ENCODE measurements around the gene SH3BP5. TPM values are rescaled to one million over a fixed set of nuclear protein-coding genes. Genes with fewer than 3 reads are reported as not detected.

SH3BP5 gene
- total RNA-seq, 1 donor from 2014 or later, result 60.4 TPM

DNA sequence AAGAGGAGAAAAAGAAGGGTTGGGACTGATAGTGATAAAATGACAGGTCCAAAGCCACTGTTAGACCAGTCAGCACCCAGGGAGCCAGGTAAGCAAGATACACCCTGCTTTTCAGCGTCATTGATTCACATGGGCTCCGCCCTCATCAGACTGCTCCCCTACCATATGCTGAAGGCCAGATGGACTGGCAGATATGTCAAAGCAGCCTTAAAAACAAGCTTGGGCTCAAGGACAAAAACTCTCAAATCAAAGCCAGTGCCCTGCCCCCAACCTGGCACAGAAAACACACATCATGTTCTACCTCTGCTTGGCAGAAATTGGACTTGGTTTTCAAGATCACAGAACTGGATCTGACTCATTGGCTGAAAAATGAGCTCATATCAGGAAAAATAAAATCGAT, 33.4 kb downstream of the SH3BP5 start:
- DNase-seq (ENCODE audit: low spot score), result peak; percentile 63

DNA sequence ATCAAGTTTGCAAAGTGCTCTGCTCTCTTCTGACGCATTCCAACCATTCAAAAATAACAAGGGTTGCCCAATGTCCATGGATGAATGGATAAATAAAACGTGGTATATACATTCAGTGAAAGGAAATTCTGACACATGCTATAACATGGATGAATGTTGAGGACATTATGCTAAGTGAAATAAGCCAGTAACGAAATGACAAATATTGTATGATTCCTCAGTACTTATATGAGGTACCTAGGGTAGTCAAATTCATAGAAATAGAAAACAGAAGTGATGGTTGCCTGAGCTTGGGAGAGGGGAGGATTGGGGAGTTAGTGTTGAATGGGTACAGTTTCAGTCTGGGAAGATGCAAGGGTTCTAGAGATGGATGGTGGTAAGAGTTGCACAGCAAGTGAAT, 33.9 kb downstream of the SH3BP5 start:
- DNase-seq (ENCODE audit: low spot score), result no peak

DNA sequence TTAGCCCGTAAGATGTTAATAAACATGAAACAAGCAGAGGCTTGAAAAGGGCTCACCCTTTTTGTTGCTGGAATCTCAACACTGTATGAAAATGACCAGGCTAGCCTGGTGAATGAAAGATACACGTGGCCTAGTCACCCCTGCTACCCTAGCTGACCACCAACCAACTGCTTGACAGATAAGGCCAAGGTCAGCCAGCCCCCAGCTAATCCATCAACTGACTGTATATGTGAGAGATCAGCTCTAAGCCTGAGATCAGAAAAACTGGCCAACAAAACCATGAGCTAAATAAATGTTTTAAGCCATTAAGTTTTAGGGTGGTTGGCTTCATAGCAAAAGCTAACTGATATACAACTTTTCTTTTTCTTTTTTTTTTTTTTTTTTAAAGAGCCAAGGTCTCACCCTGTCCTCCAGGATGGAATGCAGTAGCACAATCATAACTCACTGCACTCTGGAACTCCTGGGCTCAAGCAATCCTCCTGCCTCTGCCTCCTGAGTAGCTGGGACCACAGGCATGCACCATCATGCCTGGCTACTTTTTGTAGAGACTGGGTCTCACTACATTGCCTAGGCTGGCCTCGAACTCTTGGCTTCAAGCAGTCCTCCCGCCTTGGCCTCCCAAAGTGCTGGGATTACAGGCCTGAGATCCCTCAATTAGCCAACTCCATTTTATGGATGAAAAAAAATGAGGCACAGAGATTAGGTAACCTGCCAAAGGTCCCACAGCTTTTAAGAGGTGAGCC, 34.6 kb downstream of the SH3BP5 start:
- DNase-seq (ENCODE audit: low spot score), result no peak

DNA sequence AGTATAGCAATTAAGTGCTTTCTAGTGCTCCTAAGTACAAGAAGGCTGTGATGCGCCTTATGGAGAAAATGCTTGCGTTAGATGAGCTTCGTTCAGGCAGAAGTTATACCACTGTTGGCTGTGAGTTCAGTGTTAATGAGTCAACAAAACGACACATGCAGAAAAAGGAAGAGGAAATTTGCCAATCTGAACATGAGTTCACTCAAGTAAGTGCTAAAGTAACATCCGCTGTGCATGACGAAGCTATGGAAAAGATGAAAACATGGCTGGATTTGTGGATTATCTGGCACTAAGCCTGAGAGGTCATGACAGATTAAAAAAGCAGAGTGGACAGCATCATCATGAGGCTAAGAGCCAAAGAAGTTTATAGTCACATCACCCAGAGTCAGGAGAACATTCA, 36.9 kb downstream of the SH3BP5 start:
- DNase-seq (ENCODE audit: low spot score), result no peak

DNA sequence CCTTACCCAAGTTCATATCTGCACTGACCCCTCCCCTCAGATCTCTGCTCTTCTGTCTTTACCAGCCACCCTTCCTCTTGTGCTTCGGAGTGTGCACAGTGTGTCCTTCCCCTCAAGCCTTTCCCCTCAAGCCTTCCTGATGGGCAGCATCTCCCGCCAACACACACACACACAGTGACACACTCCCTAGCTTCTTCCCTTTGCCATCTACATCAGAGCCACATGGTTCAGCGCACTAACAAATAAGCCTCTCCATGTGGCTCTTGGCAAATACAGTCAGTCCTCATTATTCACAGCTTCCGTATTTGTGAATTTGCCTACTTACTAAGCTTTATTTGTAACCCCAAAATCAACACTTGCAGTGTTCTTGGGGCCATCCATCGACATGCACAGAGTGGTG, 37.5 kb downstream of the SH3BP5 start:
- no peak for DNase-seq (ENCODE audit: low spot score)

DNA sequence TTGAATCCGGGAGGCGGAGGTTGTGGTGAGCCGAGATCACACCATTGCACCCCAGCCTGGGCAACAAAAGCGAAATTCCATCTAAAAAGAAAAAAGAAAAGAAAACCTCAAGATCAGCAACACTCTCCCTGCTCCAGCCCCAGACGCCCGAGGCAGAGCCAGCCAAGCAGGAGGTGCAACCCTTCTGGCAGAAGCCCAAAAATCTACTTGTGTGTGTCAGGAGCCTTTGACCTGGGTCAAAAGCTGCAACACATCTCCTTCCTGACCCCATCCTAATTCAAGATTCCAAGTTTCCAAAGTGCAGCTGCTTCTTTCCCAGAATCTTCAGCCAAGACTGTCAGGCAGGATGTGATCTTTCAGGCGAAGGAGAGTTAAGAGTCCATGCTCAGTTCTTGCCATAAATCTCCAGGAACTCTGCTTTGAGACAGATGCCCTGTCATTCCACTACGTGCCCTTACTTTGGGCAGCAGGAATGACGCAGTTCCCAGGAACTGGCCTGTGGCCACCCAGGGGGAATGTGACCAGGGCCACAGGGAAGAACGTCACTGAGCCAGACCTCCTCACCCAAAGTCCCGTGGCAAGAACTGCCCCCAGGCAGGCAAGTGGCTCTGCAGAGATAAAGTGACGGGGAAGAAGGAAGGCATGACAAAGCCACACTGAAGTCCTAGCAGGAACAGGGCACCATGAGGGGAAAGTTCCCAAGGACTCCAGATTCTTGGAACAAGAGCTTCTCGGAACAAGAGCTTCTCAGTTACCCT, 39.4 kb downstream of the SH3BP5 start:
- DNase-seq (ENCODE audit: low spot score), result peak; percentile 55

DNA sequence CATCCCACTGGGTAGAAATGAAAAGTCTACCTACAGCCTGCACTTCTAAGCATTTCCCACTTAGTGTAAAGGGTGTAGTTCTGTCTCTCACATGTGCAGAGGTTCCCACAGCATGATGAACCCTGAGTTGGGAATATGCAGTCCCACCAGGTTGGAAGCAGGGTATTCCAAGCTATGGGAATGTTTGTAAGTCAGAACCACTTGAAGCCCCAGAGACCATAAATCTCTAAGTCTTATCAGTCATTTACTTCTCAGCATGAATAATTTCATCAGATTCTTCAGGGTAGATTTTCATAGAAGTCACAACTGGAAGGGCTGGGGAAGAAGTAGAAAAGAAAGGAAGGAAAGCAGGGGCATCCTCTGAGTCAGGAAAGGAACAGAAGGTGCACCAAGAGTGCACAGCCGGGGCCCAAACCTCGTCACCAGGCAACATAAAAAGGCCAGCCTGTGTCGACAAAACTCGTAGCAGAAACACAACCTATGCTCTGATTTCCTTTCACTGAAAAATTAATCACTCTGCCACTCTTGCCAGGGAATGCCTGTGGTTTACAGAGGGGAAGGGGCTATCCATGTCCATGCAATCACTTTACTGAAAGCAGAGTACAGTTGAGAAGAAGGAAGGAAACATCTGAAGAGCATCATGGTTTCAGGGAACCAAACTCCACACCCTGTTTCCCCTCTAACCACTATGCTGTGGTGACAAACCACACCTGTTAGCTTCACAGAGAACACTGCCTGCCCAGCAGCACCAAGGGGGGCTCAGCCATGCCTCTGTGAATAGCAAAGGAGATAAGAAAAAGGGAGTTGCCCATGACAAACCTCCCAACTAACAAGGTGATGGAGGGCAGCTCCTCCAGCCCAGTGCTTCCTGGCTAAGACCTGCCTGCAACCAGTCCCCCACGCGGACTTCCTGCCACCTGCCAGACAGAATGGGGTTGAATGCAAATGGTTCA, 40.5 kb downstream of the SH3BP5 start:
- DNase-seq (ENCODE audit: low spot score), result no peak

DNA sequence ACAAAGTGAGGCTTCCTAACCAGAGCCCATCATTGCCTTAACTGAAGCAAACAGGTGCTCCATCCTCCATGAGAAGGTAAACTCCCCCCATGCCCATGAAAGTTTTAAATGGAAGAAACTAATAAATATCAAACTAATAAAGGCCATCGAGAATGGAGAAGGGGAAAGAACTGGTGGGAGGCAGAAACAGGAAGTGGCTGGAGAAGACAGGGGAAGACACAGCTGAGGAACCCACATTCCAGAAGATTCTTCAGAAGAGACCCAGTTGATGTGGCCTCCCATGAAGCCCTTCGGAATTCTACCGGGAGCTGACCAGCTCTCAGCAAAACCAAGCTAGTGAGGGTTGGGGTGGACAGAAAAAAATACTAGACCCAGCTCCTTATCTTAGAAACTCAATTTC, 41.6 kb downstream of the SH3BP5 start:
- DNase-seq (ENCODE audit: low spot score), result no peak

DNA sequence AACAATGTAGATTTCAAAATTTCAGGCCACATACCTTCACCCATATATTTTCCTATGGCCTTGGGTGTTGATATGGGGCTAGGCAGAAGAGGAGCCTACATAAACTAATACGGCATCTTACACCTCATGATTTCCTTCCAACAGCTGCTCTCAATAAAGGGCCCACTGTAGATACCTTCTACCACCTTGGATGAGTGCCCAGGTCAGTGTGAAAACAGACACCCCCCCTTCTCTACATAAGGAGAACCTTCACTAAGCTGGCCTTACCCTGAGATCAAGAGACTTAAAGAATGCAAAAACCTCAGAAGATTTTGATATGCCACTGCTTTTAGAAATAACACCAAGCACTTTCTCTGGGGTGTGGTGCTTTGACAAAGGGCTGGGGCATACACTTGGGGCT, 42.7 kb downstream of the SH3BP5 start:
- DNase-seq (ENCODE audit: low spot score), result no peak

DNA sequence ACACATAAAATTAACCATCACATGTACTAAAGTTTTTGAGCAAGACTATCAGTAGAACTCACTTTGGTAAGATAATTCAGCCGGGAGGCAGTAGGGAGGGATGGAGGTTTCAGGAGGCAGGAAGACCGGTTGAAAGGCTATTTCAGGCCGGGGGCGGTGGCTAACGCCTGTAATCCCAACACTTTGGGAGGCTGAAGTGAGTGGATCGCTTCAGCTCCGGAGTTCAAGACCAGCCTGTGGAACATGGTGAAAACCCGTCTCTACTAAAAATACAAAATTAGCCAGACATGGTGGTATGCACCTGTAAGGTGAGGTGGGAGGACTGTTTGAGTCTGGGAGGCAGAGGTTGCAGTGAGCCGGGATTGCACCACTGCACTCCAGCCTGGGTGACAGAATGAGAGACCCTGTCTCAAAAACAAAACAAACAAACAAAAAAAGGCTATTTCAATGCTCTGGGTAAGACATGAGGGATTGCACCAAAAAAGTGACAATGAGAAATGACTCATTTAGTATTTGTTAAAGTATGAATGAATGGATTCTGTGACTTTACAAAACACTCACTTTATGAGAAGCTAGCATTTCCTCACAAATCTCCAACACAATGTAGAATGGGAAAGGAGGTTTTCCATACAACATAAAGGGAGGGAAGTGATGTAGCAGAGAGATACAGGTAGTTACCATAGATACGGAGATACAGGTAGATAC, 43.9 kb downstream of the SH3BP5 start:
- no peak for DNase-seq (ENCODE audit: low spot score)

DNA sequence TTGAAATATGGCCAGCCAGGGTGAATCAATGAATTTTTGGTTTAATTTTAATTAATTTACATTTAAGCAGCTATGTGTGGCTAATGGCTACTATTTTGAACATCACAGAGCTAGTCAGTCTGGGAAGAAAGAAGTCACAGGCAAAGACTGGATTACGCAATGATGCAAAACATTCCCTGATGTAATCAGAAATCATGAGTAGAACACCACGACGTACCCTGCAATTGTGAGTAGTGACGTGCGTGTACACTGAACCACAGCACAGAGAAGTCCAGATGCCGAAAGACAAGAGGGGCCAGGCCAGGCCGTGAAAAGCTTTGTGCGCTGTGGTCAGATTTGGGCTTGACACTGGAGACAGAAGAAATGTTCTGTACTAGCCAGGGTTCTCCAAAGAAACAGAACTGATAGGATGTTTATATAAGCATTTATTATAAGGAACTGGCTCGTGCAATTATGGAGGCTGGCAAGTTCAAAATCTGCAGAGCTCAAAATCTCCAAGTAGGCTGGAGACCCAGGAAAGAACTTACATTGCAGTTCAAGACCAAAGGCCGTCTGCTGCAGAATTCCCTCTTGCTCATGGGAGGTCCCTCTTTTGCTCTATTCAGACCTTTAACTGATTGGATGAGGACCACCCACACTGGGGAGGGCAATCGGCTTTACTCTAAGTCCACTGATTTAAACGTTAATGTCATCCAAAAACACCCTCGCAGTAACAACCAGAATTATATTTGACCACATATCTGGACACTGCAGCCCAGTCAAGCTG, 44.6 kb downstream of the SH3BP5 start:
- DNase-seq (ENCODE audit: low spot score), result peak; percentile 81

DNA sequence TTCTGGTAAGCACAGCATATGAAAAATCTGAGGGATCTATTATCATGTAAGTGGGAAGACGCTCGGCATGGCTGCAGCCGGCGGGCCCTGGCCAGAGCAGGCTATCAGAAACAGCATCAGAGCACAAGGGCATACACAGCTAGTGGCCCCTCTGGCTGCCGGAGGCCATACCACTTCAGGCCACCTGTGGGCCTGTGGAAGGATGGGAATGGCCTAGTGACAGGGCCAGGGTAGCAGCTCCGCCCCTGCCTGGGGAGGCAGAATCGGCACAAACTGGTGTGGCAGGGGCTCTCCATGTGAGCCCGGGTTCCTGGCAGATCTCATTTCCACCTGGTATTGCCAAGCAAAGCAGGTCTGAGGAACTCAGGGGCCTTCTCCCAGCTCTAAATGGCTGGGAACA, 46.4 kb downstream of the SH3BP5 start:
- DNase-seq (ENCODE audit: low spot score), result no peak

DNA sequence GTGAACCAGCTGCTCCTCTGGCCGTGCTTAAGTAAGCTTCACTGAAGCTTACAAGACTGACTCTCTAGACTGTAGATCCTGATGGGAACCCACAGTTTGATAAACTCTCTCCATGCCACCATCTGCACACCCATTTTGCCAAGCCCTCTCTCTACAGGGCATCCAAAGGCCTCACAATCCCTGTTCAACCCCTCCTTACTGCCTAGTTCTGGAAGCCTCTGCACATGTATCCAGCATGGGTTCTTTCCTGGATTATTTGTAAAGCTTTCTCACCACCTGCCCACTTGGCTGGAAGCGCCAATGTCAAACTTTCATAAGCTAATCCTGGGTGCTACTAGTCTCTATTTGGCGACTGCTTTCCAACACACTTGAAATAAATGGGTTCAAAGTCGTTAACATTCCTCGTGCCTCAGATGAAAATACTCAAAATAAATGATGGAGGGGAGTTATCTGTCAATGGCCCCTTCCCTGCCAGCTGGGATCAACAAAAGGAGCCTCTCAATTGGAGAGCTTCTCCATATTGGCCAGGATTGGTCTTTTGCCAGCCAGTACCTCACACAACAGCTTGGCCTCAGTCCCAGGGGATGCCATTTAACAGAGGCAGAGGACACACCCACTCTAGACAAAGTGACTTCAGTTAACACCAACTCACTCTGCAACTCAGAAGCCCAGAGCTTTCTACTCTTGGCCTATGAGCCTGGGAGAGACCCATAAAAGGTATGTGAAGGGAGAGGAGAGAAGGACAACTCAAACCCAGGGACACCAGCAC, 48.1 kb downstream of the SH3BP5 start:
- DNase-seq (ENCODE audit: low spot score), result peak; percentile 68

DNA sequence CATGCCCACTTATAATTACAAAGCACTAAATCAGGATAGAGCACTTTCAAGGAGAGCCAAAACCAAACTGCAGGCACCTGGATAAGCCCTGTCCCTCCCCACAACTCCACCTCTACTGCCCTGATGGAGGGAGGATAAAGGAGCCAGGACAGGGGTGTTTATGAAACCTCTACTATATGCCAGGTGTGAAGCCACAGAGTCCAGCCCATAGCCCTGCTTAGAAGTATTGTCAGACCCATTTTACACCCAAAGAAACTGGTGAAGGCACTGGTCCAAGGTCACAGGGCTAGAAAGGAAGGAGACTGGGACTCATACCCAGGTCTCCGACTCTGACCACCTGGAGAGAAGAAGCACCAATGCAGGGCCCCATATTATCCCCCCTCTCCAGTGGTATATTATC, 48.7 kb downstream of the SH3BP5 start:
- no peak for DNase-seq (ENCODE audit: low spot score)

DNA sequence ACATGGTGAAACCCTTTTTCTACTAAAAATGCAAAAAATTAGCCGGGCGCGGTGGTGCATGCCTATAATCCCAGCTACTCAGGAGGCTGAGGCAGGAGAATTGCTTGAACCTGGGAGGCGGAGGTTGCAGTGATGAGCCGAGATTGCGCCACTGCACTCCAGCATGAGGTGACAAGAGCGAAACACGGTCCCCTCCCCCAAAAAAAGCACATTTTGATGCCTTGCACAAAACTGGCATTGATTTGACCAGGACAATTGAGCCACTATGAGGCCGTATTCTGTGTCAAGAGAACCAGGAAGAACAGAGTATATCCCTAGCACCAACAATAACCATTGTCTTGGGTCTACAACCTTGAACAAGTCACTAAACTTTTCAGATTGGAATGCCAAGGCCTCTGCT, 50.6 kb downstream of the SH3BP5 start:
- DNase-seq (ENCODE audit: low spot score), result no peak

DNA sequence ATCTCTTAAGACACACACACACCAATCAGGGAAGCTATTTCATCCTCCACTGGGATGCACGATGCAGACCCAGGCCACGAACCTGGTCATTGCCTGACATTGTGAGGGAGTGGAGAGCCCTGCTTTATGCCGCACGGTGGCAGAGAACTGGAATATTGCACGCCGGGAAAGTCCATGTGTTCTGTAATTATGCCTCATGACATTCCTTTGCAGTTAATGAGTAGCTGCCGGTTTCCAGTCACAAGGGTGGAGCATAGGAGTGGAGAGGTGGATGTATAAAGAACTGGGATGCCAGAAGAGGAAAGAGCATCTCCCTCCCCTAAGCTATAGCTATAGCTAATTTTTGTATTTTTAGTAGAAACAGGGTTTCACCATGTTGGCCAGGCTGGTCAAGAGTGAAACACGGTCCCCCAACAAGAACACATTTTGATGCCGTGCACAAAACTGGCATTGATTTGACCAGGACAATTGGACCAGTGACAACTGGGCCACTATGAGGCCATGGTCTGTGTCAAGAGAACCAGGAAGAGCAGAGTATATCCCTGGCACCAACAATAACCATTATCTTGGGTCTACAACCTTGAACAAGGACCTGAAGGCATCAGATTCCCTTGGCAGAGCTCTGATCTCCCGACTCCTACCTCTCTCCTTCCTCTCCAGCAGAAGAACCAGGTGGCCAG, 51.4 kb downstream of the SH3BP5 start:
- DNase-seq (ENCODE audit: low spot score), result peak; percentile 48

DNA sequence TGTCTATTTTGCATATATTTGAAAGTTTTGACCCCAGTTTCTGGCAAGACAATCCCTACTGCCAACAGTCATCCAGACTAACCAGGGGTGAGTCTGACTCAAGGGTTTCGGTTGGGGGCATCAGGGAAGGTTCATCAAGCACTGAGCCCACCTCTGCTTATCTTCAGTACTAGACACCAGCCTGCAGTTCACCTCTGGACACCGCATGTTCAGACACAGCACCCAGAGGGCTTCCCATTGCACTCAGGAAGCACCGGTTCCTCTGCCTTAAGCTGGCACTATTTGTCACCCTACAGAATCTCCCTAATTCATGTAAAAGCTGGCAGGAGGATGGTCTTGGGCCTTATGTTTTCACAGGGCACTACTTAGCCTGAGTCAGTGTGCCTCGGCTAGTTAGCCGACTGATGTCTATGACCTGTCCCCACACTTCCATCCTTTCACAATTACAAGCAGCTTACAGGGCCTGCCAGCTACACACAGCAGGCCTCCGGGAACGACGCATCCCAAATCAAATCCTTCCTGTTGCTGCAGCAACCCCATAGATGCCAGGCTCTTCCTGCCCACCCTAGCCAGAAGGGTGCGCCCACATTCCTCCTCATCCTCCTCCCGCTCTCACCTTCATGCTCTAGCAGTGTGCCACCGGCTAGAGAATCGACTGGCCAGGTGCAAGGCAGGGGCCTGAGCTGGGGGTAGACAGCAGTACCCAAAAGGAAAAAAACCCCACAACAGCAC, 52.5 kb downstream of the SH3BP5 start:
- no peak for DNase-seq (ENCODE audit: low spot score)

DNA sequence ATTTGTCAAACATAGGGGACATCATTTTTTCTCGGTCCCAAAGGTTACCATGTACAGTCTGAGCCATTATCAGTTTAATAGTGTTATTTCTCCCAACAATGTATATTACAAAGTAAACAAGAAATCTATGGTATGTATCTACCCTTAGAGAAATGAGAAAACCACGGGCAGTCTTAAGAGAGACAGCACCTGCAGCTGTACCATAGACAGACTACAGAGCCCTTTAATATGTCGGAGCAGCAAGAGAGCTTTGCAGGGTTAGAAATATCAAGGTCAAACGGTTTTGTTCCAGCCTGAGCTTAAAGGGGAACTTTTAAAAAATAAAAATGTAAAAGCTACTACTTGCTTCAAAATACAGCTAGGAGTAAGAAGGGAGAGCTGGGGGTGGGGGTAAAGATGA, 53.2 kb downstream of the SH3BP5 start:
- DNase-seq (ENCODE audit: low spot score), result no peak
